Mammary epithelial cell (primary cell): Measurements from ENCODE around the gene PALLD.

Source experiments
- EZH2 ChIP-seq: IDR thresholded peaks from 2 replicates; pipeline ENCODE4 v1.6.1; 2012; ENCODE audit warnings: low read length, inconsistent platforms, borderline replicate concordance
- TF ChIP-seq, protein P1 (sequence below), 2 donors: IDR thresholded peaks in 1 of 2; conservative IDR thresholded peaks in 1 of 2; 2 replicates each; pipeline ENCODE4 v1.5.1; 2011 to 2012; ENCODE audit warnings: inconsistent platforms in 2 of 2, low read length in 2 of 2, mild to moderate bottlenecking in 2 of 2, control low read depth in 1 of 2, low read depth in 1 of 2; ENCODE audit not compliant: insufficient read depth in 1 of 2; ENCODE audit errors: extremely low read depth in 1 of 2

GRCh38 chr4:168608771-168609170 is 111.9 kb downstream of the PALLD start:
- TF ChIP-seq, protein P1, sequence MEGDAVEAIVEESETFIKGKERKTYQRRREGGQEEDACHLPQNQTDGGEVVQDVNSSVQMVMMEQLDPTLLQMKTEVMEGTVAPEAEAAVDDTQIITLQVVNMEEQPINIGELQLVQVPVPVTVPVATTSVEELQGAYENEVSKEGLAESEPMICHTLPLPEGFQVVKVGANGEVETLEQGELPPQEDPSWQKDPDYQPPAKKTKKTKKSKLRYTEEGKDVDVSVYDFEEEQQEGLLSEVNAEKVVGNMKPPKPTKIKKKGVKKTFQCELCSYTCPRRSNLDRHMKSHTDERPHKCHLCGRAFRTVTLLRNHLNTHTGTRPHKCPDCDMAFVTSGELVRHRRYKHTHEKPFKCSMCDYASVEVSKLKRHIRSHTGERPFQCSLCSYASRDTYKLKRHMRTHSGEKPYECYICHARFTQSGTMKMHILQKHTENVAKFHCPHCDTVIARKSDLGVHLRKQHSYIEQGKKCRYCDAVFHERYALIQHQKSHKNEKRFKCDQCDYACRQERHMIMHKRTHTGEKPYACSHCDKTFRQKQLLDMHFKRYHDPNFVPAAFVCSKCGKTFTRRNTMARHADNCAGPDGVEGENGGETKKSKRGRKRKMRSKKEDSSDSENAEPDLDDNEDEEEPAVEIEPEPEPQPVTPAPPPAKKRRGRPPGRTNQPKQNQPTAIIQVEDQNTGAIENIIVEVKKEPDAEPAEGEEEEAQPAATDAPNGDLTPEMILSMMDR (conservative IDR thresholded peaks at IDR 0.05 in 1 of 2, IDR thresholded peaks at IDR 0.05 in 1 of 2; ENCODE audit: extremely low read depth in 1 of 2, insufficient read depth in 1 of 2, low read depth in 1 of 2, low read length in 2 of 2) = no peak
- TF ChIP-seq EZH2 = no peak
